Measurements from ENCODE around the gene CFAP74. TPM values are rescaled to one million over a fixed set of nuclear protein-coding genes. Genes with fewer than 3 reads are reported as not detected.
A peak's percentile ranks its signal among the peaks of the same experiment; 100 is the strongest.

The CFAP74 gene
- total and polyA plus RNA-seq, 9 of the 15 experiments (the other 6 are each of a cell fraction or from before 2014, with no cell fraction given), result 0.03 to 0.15 (median 0.05) TPM; not detected in 6

DNA sequence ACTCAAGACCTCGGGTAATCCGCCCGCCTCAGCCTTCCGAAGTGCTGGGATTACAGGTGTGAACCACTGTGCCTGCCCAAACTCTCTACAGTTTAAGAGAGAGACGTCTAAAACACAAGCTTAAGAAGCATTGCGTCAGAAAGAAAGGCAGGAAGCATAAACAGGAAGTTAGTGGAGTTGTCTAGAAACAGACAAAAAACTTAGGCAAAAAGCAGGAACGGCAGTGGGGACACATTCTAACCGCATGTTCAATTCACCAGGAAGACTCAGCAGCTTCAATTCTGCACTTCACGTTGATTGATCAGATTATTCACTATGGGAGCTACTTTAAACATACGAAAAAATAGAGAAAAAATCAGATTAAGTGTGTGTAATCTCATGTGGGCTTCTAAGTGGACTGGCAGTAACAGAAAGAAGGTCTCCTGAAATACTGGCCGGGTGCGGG lies 7.4 kb downstream of the CFAP74 start (continued):
- TF ChIP-seq ZNF12 (CRISPR knock-in tag; IDR thresholded peaks at IDR 0.05) (no peak), RB1 (IDR thresholded peaks at IDR 0.05; ENCODE audit: low read depth) (no peak), MYC (IDR thresholded peaks at IDR 0.05; ENCODE audit: low read depth, low read length) (peak; percentile 60; the same call in 1 of the 2 replicates), MYC (CRISPR knock-in tag; IDR thresholded peaks at IDR 0.05; ENCODE audit: borderline replicate concordance, low read depth) (no peak), MAZ (CRISPR knock-in tag; conservative IDR thresholded peaks at IDR 0.05 in 1 of 2, IDR thresholded peaks at IDR 0.05 in 1 of 2) (0 out of 4 replicates have a peak, but pooled peaks of 1 of the 2 experiments have one; percentile 13), DMBX1 (CRISPR knock-in tag; IDR thresholded peaks at IDR 0.05; ENCODE audit: borderline replicate concordance) (0 out of 2 replicates have a peak, but pooled peaks have one; percentile 40), NFRKB (IDR thresholded peaks at IDR 0.05; ENCODE audit: low read depth) (no peak), KDM4B (IDR thresholded peaks at IDR 0.05; ENCODE audit: borderline replicate concordance in 2 of 2, low read depth in 1 of 2) (no peak), KAT8 (IDR thresholded peaks at IDR 0.05; ENCODE audit: low read depth) (no peak), NELFE (IDR thresholded peaks at IDR 0.05; ENCODE audit: insufficient read depth, insufficient read length) (no peak), ZNF589 (CRISPR knock-in tag; IDR thresholded peaks at IDR 0.05; ENCODE audit: low read depth) (peak; percentile 82), ZNF175 (CRISPR knock-in tag; IDR thresholded peaks at IDR 0.05; ENCODE audit: low read depth) (peak; percentile 95), MAFG (tag; conservative IDR thresholded peaks at IDR 0.05) (no peak)
- TF ChIP-seq, protein P1, sequence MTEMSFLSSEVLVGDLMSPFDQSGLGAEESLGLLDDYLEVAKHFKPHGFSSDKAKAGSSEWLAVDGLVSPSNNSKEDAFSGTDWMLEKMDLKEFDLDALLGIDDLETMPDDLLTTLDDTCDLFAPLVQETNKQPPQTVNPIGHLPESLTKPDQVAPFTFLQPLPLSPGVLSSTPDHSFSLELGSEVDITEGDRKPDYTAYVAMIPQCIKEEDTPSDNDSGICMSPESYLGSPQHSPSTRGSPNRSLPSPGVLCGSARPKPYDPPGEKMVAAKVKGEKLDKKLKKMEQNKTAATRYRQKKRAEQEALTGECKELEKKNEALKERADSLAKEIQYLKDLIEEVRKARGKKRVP (CRISPR knock-in tag; IDR thresholded peaks at IDR 0.05), result peak; percentile 85
- TF ChIP-seq, protein P2, sequence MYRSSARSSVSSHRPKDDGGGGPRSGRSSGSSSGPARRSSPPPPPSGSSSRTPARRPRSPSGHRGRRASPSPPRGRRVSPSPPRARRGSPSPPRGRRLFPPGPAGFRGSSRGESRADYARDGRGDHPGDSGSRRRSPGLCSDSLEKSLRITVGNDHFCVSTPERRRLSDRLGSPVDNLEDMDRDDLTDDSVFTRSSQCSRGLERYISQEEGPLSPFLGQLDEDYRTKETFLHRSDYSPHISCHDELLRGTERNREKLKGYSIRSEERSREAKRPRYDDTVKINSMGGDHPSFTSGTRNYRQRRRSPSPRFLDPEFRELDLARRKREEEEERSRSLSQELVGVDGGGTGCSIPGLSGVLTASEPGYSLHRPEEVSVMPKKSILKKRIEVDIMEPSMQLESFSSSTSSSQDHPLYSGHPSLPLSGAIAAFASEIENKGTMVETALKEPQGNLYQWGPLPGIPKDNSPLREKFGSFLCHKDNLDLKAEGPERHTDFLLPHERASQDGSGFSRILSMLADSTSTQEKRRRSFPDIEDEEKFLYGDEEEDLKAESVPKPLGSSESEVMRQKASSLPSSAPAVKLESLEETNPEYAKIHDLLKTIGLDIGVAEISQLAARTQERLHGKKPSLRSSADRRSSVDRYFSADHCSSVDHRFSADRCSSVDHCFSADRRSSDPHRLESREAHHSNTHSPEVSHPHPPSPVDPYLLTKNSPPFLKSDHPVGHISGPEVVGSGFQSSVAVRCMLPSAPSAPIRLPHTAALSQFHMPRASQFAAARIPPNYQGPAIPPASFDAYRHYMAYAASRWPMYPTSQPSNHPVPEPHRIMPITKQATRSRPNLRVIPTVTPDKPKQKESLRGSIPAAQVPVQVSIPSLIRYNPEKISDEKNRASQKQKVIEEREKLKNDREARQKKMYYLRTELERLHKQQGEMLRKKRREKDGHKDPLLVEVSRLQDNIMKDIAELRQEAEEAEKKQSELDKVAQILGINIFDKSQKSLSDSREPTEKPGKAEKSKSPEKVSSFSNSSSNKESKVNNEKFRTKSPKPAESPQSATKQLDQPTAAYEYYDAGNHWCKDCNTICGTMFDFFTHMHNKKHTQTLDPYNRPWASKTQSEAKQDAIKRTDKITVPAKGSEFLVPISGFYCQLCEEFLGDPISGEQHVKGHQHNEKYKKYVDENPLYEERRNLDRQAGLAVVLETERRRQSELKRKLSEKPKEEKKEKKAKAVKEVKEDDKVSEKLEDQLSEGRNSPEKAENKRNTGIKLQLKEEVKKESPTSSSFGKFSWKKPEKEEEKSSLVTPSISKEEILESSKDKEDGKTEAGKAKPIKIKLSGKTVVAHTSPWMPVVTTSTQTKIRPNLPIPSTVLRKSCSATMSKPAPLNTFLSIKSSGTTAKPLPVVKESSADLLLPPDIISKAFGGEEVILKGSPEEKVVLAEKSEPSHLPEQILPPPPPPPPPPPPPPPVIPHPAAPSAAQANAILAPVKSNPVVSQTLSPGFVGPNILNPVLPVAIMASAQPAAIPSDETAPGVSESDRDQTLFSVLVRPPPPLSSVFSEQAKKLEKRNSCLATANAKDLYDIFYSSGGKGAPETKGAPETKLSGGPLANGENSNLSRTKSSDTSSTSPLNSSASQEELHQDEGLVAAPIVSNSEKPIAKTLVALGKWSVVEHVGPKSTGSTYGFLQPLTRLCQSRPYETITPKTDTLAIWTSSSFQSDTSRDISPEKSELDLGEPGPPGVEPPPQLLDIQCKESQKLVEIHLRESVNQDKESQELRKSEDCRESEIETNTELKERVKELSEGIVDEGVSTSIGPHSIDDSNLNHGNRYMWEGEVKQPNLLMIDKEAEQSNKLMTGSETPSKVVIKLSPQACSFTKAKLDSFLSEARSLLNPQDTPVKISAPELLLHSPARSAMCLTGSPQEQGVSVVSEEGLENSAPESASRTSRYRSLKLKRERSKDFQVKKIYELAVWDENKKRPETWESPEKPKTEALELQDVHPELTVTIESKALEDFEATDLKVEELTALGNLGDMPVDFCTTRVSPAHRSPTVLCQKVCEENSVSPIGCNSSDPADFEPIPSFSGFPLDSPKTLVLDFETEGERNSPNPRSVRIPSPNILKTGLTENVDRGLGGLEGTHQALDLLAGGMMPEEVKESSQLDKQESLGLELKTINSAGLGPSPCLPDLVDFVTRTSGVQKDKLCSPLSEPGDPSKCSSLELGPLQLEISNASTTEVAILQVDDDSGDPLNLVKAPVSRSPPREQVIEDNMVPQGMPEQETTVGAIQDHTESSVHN (IDR thresholded peaks at IDR 0.05; ENCODE audit: borderline replicate concordance in 1 of 2, low read depth in 1 of 2), result 0 out of 4 replicates have a peak, but pooled peaks of 1 of the 2 experiments have one; percentile 83
